ENCODE data around the gene GNAQ. TPM values are rescaled to one million over a fixed set of nuclear protein-coding genes. Genes with fewer than 3 reads are reported as not detected.
A peak's percentile ranks its signal among the peaks of the same experiment; 100 is the strongest.

Gene GNAQ
- polyA plus RNA-seq, 3 donors = 8.3 to 51.0 (median 9.6) TPM

DNA sequence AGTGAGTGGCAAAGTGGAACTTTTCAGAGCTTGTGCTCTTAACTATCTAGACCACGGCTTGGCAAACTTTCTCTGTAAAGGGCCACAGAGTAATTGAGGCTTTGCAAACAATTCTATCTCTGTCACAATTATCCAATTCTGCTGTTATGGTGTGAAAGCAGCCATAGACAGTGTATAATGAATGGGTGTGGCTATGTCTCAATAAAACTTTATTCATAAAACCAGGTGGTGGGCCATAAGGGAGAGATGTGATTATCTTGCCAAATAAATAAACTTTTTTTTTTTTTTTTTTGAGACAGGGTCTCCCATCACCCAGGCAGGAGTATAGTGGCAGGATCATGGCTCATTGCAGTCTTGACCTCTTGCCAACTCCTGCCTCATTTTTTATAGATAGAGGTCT is 304.8 kb downstream of the GNAQ start:
- H3K36me3 ChIP-seq (replicated peaks in 1 of 2; ENCODE audit: control insufficient read depth in 1 of 2, insufficient read depth in 2 of 2, low read length in 2 of 2) = peaks cover 50 to 81% of the 10 kb centered on the region in 2 donors
- H3K4me3 ChIP-seq (replicated peaks in 1 of 3; ENCODE audit: low read depth in 2 of 3, low read length in 3 of 3) = no peak overlapping the region
- no peak overlapping the region for H3K27ac ChIP-seq (ENCODE audit: low read depth in 1 of 2, low read length in 2 of 2)
- Mint-ChIP-seq H3K36me3 (peaks cover 57 to 74% of the 10 kb centered on the region in 2 donors), H3K27ac (no peak overlapping the region), H3K9me3 (no peaks in the 10 kb centered on the region), H3K27me3 (ENCODE audit: low read depth in 3 of 3) (no peaks in the 10 kb centered on the region), H3K4me3 (no peak overlapping the region), H3K4me1 (peaks cover 10% of the 10 kb centered on the region)
- DNase-seq = no peak
- peaks cover 12% of the 10 kb centered on the region for H3K79me2 ChIP-seq (ENCODE audit: insufficient read depth, low read length)
- H2AFZ ChIP-seq (ENCODE audit: insufficient read depth, low read depth, low read length, poor library complexity, severe bottlenecking) = no peak overlapping the region
- peaks cover 39% of the 10 kb centered on the region for H4K20me1 ChIP-seq (ENCODE audit: insufficient read depth, low read length)
- H3K4me2 ChIP-seq (replicated peaks; ENCODE audit: extremely low read depth, low read length, poor library complexity, severe bottlenecking) = no peak overlapping the region
- intact Hi-C loops (cut with micrococcal nuclease) = no loop called here
- no peak overlapping the region for H3K9ac ChIP-seq (ENCODE audit: insufficient read depth, low read length, poor library complexity, severe bottlenecking)
- H3K4me1 ChIP-seq (ENCODE audit: control insufficient read depth in 1 of 2, insufficient read depth in 2 of 2, low read length in 2 of 2) = no peaks in the 10 kb centered on the region
- no peaks in the 10 kb centered on the region for H3K27me3 ChIP-seq (ENCODE audit: control insufficient read depth in 2 of 2, insufficient read depth in 2 of 2, low read length in 2 of 2)
- WGBS (ENCODE audit: insufficient coverage) = no CpG with 5 or more reads among the region's 1 CpG
- TF ChIP-seq, protein P1, sequence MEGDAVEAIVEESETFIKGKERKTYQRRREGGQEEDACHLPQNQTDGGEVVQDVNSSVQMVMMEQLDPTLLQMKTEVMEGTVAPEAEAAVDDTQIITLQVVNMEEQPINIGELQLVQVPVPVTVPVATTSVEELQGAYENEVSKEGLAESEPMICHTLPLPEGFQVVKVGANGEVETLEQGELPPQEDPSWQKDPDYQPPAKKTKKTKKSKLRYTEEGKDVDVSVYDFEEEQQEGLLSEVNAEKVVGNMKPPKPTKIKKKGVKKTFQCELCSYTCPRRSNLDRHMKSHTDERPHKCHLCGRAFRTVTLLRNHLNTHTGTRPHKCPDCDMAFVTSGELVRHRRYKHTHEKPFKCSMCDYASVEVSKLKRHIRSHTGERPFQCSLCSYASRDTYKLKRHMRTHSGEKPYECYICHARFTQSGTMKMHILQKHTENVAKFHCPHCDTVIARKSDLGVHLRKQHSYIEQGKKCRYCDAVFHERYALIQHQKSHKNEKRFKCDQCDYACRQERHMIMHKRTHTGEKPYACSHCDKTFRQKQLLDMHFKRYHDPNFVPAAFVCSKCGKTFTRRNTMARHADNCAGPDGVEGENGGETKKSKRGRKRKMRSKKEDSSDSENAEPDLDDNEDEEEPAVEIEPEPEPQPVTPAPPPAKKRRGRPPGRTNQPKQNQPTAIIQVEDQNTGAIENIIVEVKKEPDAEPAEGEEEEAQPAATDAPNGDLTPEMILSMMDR (IDR thresholded peaks at IDR 0.05) = no peak
- no peaks in the 10 kb centered on the region for H3K9me3 ChIP-seq (replicated peaks in 1 of 2; ENCODE audit: control insufficient read depth in 1 of 2, insufficient read depth in 1 of 2, low read length in 2 of 2)

DNA sequence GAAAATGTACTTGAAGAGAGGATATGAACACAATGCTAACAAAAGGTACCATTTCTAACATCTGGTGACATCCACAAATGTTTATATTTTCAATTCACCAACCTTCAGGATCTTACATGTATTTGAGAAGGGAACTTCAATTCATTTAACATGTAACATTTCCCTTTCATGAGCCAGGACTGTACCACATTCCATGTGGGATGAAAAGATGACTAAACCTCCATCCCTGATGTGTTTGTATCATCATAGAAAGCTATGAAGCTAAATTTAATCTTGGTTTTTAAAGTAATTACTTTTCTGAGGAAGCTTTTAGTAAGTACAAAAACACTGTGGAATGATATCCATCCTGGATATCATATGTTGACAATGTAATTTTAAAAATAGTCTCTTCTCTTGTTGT is 305.3 kb downstream of the GNAQ start:
- no peaks in the 10 kb centered on the region for H3K9me3 ChIP-seq (replicated peaks in 1 of 2; ENCODE audit: control insufficient read depth in 1 of 2, insufficient read depth in 1 of 2, low read length in 2 of 2)
- no peaks in the 10 kb centered on the region for H3K4me1 ChIP-seq (ENCODE audit: control insufficient read depth in 1 of 2, insufficient read depth in 2 of 2, low read length in 2 of 2)
- H3K9ac ChIP-seq (ENCODE audit: insufficient read depth, low read length, poor library complexity, severe bottlenecking) = no peak overlapping the region
- peaks cover 60 to 79% of the 10 kb centered on the region in 2 donors for H3K36me3 Mint-ChIP-seq
- H3K79me2 ChIP-seq (ENCODE audit: insufficient read depth, low read length) = peaks cover 8% of the 10 kb centered on the region
- H3K36me3 ChIP-seq (replicated peaks in 1 of 2; ENCODE audit: control insufficient read depth in 1 of 2, insufficient read depth in 2 of 2, low read length in 2 of 2) = peaks cover 56 to 81% of the 10 kb centered on the region in 2 donors
- H3K9me3 Mint-ChIP-seq = no peaks in the 10 kb centered on the region
- TF ChIP-seq, protein P1 (IDR thresholded peaks at IDR 0.05) = no peak
- no peak overlapping the region for H3K4me2 ChIP-seq (replicated peaks; ENCODE audit: extremely low read depth, low read length, poor library complexity, severe bottlenecking)
- H2AFZ ChIP-seq (ENCODE audit: insufficient read depth, low read depth, low read length, poor library complexity, severe bottlenecking) = no peak overlapping the region
- no peak overlapping the region for H3K4me3 Mint-ChIP-seq
- H3K27ac ChIP-seq (ENCODE audit: low read depth in 1 of 2, low read length in 2 of 2) = peak overlapping the region in 1 of 2 donors; percentile 32
- peak overlapping the region in 2 of 7 donors; percentile 10 to 25 for H3K27ac Mint-ChIP-seq
- no peaks in the 10 kb centered on the region for H3K27me3 ChIP-seq (ENCODE audit: control insufficient read depth in 2 of 2, insufficient read depth in 2 of 2, low read length in 2 of 2)
- no peaks in the 10 kb centered on the region for H3K27me3 Mint-ChIP-seq (ENCODE audit: low read depth in 3 of 3)
- no peak for DNase-seq
- H4K20me1 ChIP-seq (ENCODE audit: insufficient read depth, low read length) = peaks cover 33% of the 10 kb centered on the region
- intact Hi-C loops (cut with micrococcal nuclease) = no loop called here
- peaks cover 5% of the 10 kb centered on the region for H3K4me1 Mint-ChIP-seq
- H3K4me3 ChIP-seq (replicated peaks in 1 of 3; ENCODE audit: low read depth in 2 of 3, low read length in 3 of 3) = no peak overlapping the region

Data from CD14-positive monocyte (primary cell).